Activated CD4-positive, alpha-beta T cell treated with anti-CD3 and anti-CD28 coated beads for 4 hours (primary cell): ENCODE data around the gene RPS6KA2.
"Not testable (repeated sequence)": the region's sequence is repeated elsewhere in the genome, so short reads cannot be mapped to it uniquely, and the experiment has no call there.

Source experiments
- DNase-seq, 2 donors: peaks; one replicate each; pipeline ENCODE4 v3.0.0-alpha.2; 2020

The RPS6KA2 gene

DNA sequence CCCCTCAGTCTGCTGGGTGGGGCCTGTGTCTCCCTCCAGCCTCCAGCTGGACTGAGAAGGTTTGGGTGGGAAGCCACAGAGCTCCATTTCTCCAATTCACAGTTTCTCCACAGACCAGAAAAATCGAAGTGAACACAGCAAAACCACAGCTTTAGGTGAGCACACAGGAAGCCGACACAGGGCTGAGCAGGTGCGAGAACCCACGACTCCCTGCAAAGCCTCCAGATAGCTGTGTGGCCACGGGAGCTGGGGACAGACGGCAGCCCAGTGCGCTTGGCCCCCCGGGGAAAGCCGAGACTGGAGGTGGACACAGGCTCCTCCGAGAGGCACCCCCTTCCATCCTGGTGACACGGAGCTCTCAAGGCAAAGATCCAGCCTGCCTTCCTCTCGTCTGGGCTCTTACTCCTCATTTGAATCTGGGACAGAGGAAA is 215.3 kb downstream of the RPS6KA2 start:
- peak; percentile 32 to 36 for DNase-seq

DNA sequence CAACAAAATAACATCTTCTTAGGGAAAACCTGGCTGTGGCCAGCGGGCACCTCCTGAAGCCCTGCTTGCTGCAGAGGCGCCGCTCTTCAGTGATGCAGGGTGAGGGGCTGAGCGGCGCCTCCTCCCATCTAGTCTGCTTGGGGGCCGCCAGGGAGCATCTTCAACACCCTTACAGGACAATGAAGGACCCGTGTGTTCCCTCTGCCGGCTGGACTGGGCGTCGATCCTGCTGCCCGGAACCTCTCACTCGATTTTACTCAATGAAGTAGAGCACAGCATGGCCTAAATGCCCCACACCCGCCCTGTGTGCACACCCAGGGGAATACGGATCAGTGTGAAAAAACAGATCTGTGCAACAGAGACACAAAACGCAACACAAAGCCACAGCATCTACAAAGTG is 215.8 kb downstream of the RPS6KA2 start:
- no peak for DNase-seq

DNA sequence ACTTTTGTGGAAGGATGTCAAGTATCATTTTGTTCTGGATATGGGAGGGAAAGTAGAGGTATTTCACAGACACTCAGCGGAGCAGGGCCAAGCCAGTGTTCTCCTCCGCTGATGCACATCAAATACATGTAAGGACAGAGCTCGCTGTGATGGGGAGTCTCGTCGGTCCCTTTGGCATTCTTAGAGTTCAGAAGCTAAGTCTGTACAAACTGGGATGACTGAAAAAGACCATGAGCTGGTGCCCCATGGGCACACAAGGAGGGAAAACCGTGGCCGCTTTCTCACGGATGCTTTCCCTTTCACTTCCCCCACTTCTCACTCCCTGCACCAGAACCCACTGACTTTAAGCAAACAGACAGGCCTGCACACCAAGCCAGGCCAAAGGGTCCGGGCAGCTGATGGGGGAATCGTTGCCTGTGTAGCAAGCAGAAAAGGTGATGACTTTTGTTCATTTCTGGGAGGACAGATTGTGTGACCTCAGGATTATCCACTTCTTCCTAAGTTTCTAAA is 216.6 kb downstream of the RPS6KA2 start:
- no peak for DNase-seq

DNA sequence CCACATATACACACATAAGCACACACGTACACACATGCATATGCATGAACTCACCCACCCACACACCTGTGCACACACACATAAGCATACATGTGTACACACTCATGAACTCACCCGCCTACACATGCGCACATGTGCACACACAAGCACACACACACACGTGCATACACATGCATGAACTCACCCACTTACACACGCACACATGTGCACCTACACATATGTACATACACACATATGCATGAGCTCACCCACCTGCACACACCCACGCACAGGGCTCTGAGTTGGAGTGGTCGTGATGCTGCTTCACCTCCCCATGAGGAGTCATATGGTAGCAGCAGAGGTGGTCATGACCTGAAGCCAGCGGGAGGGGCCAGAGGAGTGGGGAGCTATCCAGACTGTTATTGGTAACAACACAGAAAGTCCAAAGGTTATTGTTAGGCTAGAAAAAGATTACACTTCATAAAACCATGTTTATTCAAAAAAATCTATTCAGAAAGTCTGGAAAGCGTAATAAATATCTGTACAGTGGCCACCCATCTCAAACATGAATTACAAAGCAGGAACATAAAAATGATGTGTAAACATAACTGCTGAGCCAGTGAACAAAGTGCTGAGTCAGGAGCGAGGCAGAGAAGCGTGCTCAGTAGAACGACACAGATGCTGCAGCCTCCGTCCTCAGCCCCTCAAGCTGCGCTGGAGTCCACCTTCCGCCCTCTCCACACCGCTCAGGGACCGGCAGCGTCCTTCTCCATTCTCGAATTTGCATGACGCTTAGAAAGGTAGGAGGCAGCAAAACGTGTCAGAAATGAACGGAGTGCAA is 217.9 kb downstream of the RPS6KA2 start:
- no peak for DNase-seq

DNA sequence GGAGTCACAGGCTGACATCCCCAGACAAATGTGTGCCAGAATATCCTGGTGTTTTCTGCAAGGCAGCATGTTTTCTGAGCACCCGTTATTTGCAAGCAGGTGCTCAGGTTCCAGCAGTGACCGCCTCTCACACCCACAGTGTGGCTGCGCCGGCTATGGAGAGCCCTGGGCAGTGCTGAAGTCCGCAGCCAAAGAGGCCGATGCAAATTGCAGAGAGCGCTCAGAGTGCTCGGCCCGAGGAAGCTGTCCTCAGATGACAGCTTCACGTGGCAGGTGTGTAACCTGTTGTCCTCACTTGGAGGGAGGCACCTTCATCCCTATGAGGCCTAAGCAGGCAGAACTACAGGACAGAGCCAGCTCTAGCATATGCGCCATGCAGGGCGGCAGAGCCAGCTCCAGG is 220.9 kb downstream of the RPS6KA2 start:
- DNase-seq, result no peak

DNA sequence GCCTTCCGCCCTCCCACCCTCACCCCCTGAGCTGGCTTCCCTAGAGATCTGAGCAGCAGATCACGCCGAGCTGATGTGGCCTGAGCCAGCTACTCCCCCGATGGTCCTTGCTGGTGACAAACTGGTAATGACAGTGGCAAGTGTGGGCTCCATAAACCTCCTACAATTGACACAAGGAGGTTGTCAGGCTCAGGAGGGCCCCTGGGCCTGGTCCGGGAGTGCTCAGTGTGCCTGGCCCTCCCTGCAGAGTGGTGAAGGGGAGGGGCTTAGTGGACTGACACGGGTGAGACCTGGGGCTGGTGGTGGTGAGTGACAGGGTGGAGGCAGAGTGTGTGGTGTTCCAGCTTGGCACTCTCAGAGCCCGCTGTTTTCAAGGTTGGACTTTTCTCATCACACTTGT is 221.7 kb downstream of the RPS6KA2 start:
- no peak for DNase-seq

DNA sequence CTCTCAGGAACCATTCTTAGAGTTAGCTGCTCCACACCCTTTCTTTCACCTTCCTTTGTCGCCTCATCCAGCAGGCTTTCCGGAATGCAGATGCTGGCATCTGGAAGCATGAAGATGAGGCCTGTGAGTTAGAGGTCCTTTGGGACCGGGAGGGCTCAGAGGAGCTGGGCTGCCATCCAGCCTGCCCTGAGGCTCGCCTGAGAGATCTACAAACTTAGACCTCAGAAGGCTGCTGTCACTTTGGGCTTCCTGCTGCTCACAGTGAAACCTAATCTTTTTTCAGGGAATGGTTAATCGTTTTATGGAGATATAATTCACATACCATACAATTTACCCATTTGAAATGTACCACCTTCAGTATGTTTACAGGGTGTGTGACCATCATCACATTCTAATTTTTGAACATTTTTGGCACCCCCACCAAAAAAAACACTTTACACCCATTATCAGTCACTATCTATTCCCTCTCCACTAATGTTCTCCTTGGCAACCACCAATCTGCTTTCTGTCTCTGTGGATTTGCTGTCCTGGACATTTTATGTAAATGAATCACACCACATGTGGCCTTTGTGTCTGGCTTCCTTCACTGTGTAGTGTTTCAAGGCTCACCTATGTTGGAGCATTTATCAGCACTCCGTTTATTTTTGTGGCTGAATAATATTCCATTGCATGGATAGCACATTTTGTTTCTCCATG is 224.3 kb downstream of the RPS6KA2 start:
- DNase-seq, result no peak

DNA sequence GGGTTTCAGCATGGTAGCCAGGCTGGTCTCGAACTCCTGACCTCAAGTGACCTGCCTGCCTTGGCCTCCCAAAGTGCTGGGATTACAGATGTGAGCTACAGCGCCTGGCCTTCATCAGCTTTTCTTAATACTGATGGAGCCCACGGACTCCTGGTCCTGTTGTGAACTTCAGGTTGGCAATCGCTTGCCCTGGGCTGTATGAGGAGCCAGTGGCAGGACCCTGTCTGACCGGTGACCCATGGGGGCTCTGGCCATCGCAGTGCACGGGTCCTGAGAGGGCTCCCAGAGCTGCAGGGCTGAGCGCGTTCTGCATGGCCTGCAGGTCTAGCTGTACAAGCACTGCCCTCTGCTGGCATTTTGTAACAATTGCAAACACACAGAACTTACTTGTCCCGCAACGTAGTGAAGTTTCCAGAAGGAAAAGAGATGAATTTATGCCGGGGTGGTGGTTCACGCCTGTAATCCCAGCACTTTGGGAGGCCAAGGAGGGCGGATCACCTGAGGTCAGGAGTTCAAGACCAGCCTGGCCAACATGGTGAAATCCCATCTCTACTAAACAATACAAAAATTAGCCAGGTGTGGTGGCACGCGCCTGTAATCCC is 226.3 kb downstream of the RPS6KA2 start:
- DNase-seq, result peak; percentile 61 to 62

DNA sequence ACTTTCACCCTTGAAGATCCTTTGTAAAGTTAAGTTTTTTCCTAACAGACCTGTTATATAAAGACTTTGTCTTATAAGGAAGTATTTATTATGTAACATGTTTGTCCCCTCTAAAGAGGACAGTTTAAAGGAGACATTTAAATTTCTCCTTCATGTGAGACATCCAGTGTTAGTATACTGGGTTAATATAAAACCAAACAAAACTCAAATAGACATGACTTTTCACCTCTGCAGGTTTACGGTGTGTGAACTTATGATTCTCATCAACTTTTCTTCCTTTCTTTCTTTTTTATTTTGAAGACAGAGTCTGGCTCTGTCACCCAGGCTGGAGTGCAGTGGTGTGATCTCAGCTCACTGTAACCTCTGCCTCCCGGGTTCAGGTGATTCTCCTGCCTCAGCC is 226.9 kb downstream of the RPS6KA2 start:
- no peak for DNase-seq

DNA sequence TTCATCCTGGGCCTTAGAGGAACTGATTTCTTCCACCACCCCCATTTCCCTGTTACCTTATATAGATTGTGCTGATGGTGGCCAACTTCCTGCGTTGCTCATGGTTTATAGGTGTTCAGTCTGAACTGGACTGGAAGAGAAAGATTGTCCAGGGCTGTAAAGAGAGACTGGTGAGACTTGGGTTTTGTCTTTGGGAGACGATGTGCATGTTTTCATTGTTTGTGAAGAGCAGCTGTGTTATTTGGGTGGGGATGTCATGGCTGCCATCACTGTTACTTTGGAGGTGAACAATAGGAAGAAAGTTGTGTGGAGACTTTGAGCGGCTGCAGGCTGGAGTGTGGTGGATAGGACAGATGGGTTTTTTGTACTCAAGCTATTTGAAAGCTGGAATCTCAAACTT is 228.7 kb downstream of the RPS6KA2 start:
- DNase-seq, result no peak

DNA sequence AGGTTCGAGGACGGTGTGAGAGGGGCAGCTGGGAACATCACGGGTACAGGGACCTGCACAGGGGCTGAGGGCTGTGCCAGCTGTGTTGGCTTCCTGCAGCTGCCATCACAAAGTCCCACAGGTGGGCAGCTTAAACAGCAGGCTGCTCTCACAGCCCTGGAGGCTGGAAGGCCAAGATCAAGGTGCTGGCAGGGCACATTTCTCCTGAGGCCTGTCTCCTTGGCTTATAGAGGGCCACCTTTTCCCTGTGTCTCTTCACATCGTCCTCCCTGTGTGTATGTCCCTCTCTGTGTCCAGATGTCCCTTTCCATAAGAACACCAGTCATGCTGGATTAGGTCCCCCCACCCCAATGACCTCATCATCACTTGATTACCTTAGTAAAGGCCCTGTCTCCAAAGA is 229.2 kb downstream of the RPS6KA2 start:
- DNase-seq, result no peak

DNA sequence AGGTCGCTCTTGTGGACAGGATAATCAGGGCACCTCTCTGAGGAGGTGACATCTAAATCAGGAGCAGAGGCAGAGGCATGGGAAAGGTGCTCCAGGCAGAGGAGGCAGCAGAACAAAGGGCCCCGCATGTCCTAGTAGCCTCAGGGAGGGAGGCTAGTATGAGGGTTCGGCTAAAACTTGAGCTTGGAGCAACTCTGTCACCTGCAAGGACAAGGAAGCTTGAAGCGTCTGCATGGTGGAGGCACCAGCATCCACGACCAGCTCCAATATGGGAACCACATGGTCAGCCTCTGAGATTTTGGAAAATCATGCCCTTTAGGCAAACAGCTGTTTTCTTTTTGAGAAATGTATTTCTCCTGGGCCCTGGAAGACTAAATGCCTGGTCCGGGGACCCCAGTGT is 231.3 kb downstream of the RPS6KA2 start:
- DNase-seq, result no peak

DNA sequence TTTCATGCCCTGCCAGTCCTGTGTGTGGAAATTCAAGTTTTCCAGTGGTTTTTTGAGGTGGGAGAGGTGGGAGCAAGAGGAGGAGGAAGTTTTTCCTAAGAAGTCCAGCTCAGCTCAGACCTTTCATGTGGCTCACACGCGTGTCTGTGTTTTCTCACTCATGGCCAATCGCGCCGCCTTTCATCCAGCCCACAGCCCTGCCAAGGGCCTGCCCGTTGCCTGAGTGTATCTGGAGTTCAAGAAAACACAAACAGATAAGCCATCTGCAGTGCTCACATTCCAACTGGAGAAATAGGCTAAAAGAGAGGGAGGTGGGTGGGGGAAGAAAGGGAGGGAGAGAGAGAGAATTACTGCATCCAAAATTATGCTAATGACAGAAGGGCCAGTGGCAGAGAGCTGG is 231.7 kb downstream of the RPS6KA2 start:
- DNase-seq, result no peak

DNA sequence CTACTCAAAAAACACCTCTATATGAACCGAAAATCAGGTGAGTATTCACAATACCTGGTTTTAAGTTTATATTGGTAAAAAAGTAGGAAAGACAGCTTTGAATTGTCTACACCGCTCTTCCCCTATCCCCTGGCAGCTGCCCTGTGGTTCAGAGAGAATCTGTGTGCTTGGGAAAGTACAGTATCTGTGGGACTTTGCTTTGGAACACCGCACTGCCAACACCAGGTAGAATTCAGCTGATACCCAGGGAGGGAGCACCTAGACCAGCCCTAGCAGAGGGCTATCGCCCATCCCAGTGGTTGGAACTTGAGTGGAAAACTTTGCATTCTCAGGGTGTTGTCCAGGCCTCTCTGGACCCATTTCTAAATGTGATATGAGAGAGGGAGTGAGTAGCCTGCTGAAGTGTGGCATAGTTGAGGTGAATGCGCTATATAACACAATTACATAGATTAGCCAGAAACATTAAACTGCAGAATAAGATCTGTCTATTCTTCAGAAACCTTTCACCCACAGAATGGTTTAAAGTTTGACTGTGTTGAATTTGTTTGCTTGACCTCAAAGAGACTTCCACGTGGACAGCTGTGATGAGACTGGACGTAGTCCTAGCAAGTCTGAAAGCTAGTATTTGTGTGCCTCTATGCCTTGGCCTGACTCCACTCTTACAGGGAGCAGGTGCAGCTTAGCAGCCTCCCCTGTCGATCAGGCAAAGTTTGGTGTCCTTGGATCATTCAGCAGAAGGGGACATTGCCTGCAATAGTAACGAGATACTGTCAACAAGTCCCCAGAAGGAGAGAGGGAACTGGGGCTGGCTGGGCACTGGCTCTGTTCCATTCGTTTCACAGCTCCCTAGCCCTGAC is 232.8 kb downstream of the RPS6KA2 start:
- no peak for DNase-seq

DNA sequence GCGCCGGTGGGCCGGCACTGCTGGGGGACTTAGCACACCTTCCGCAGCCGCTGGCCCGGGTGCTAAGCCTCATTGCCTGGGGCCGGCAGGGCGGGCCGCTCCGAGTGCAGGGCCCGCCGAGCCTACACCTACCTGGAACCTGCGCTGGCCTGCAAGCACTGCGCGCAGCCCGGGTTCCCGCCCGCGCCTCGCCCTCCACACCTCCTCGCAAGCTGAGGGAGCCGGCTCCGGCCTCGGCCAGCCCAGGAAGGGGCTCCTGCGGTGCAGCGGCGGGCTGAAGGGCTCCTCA is 233.6 kb downstream of the RPS6KA2 start:
- no peak for DNase-seq

DNA sequence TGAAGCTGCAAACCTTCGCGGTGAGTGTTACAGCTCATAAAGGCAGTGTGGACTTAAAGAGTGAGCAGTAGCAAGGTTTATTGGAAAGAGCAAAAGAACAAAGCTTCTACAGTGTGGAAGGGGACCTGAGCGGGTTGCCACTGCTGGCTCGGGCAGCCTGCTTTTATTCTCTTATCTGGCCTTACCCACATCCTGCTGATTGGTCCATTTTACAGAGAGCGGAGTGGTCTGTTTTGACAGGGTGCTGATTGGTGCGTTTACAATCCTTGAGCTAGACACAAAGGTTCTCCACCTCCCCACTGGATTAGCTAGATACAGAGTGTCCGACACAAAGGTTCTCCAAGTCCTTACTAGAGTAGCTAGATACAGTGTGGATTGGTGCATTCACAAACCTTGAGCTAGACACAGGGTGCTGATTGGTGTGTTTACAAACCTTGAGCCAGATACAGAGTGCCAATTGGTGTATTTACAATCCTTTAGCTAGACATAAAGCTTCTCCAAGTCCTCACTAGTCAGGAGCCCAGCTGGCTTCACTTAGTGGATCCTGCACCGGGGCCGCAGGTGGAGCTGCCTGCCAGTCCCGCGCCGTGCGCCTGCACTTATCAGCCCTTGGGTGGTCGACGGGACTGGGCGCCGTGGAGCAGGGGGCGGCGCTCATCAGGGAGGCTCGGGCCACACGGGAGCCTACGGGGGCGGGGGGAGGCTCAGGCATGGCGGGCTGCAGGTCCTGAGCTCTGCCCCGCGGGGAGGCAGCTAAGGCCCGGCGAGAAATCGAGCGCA is 234.1 kb downstream of the RPS6KA2 start:
- not testable (repeated sequence) for DNase-seq

DNA sequence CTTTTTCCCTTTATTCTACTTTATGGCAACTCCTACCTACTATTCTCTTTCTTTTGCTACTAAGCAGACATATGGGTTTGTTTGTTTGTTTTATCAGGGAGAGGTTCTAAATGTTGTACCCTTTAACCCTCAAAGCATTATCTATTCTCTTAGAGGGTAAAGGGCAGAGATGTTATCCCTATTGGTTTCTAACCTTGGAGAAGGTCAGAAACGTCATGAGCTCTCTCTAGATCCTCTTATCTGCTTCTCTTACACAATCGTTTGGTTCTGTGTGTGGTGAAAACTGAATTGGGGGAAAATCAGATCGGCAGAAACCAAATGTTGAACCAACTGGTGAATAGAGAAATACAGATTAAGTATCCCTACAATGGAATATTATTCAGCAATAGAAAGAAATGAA is 237.9 kb downstream of the RPS6KA2 start:
- DNase-seq, result no peak

DNA sequence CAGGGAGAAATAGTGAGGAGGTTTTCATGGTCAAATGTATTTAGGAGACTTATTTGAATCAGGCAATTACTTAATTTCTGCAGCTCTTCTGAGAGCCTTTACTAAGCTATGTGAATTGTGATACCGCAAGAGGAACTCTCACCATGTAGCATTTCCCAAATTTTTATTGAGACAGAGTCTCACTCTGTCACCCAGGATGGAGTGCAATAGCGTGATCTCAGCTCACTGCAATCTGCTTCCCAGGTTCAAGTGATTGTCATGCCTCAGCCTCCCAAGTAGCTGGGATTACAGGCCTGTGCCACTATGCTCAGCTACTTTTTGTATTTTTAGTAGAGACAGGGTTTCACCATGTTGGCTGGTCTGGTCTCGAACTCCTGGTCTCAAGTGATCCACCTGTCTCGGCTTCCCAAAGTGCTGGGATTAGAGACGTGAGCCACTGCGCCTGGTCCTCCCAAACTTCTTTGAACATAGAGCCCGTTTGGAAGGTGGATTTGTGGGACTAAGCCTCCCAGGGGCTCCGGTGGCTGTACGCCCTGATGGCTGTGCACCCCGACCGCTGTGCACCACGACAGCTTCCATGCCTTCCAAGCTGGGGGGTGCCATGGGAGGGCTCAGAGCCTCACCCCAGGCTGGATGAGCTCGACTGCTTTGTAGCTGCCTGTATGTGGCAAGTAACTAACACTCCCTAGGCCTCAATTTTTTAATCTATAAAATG is 238.6 kb downstream of the RPS6KA2 start:
- DNase-seq, result no peak

DNA sequence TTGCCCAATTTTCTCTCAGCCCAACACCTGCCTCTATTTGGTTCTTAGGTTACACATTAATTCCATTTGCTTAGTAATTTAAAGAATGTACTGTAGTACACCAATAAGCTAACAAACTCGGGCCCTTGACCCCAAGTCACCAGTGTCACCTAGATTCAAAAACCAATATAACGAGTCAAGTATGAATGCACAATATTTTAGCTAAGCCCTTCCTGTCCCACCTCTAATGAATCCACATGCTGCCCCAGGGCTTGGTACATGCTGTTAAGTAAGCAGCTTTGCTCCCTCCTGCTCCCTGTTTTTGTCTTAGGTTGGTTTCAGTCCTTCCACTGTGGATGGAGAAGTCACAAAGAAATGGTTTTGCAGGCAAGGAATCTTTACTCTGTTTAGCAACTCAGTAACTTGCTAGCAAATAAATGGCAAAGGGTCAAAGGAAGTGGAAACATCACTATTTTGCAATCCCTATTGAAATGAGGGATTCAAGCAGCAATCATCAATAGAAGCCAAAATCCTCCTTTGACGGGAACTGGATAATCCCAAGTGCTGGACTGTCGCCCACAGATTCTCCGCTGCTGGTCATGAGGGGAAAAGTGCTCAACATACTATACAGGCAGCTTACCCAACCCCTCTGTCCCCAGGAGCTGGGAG is 239.3 kb downstream of the RPS6KA2 start:
- DNase-seq, result no peak

DNA sequence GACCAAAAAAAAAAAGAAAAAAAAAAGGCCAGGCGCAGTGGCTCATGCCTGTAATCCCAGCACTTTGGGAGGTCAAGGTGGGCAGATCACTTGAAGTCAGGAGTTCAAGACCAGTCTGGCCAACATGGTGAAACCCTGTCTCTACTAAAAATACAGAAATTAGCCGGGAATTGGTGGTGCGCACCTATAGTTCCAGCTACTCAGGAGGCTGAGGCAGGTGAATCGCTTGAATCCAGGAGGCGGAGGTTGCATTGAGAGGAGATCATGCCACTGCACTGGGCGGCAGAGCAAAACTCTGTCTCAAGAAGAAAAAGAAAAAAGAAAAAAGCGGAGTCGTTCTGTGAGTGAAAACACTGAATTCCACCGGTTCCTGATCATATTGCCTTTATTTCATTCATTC is 240.0 kb downstream of the RPS6KA2 start:
- DNase-seq, result not testable (repeated sequence)

DNA sequence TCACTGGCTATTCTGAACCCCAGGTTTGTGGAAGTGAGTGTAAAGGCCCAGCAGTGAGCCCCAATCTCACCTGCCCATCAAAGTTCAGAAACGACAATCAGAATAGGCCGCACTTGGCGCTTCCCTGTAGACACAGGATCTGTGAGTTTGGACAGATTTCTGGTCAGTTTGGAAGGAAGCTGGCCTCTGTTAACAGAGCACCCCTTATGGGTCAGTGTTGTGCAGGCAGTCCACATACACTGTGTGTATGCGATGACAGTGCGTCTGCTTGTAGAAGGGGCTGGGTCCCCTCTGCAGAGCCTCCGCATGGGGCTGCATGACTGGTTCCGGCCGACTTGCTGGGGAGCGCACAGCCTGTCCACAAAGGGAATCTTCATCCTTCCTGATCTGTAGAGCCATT is 240.9 kb downstream of the RPS6KA2 start:
- no peak for DNase-seq
